ENCODE measurements around the gene BACE2. TPM values are rescaled to one million over a fixed set of nuclear protein-coding genes. Genes with fewer than 3 reads are reported as not detected.
"Not testable (repeated sequence)": the region's sequence is repeated elsewhere in the genome, so short reads cannot be mapped to it uniquely, and the experiment has no call there.

Gene BACE2
- total RNA-seq, 1 experiment from 2014 or later: not detected

- Histone ChIP-seq H3K4me1 (ENCODE audit: low read length) (no peaks in the 10 kb centered on the region), H3K4me3 (ENCODE audit: low read length) (no peak overlapping the region), H3K9me3 (ENCODE audit: low read length) (no peaks in the 10 kb centered on the region), H3K9me2 (replicated peaks; ENCODE audit: insufficient read depth, low read length) (no peaks in the 10 kb centered on the region), H4K20me1 (ENCODE audit: insufficient read depth, low read depth, low read length) (no peaks in the 10 kb centered on the region), H3K27ac (ENCODE audit: low read length) (no peak overlapping the region), H3K9ac (ENCODE audit: low read length) (no peak overlapping the region), H2AFZ (ENCODE audit: low read length) (no peak overlapping the region), H3K36me3 (ENCODE audit: insufficient read depth, low read length) (no peaks in the 10 kb centered on the region), H3K27me3 (ENCODE audit: low read length) (no peaks in the 10 kb centered on the region), H3K4me2 (ENCODE audit: low read depth, low read length, poor library complexity, severe bottlenecking) (no peak overlapping the region), H3K79me2 (ENCODE audit: low read length) (no peaks in the 10 kb centered on the region)
- no peak for DNase-seq
Observed at GRCh38 chr21:41254090-41254700, 86.2 kb downstream of the BACE2 start.

- H3K4me2 ChIP-seq (ENCODE audit: low read depth, low read length, poor library complexity, severe bottlenecking): no peak overlapping the region
- no peak overlapping the region for H3K27ac ChIP-seq (ENCODE audit: low read length)
- H3K4me1 ChIP-seq (ENCODE audit: low read length): no peaks in the 10 kb centered on the region
- no peak for DNase-seq
- H3K4me3 ChIP-seq (ENCODE audit: low read length): no peak overlapping the region
- no peaks in the 10 kb centered on the region for H3K79me2 ChIP-seq (ENCODE audit: low read length)
- H3K9me3 ChIP-seq (ENCODE audit: low read length): no peaks in the 10 kb centered on the region
- H3K36me3 ChIP-seq (ENCODE audit: insufficient read depth, low read length): no peaks in the 10 kb centered on the region
- no peaks in the 10 kb centered on the region for H4K20me1 ChIP-seq (ENCODE audit: insufficient read depth, low read depth, low read length)
- no peak overlapping the region for H3K9ac ChIP-seq (ENCODE audit: low read length)
- no peaks in the 10 kb centered on the region for H3K9me2 ChIP-seq (replicated peaks; ENCODE audit: insufficient read depth, low read length)
- no peaks in the 10 kb centered on the region for H3K27me3 ChIP-seq (ENCODE audit: low read length)
- no peak overlapping the region for H2AFZ ChIP-seq (ENCODE audit: low read length)
Observed at GRCh38 chr21:41255190-41255589, 87.2 kb downstream of the BACE2 start.

- H3K9me2 ChIP-seq (replicated peaks; ENCODE audit: insufficient read depth, low read length); H3K27ac ChIP-seq (ENCODE audit: low read length); H4K20me1 ChIP-seq (ENCODE audit: insufficient read depth, low read depth, low read length); H3K27me3 ChIP-seq (ENCODE audit: low read length); H3K4me3 ChIP-seq (ENCODE audit: low read length); H3K4me1 ChIP-seq (ENCODE audit: low read length); H3K36me3 ChIP-seq (ENCODE audit: insufficient read depth, low read length); DNase-seq; H3K9ac ChIP-seq (ENCODE audit: low read length); H3K4me2 ChIP-seq (ENCODE audit: low read depth, low read length, poor library complexity, severe bottlenecking); H3K9me3 ChIP-seq (ENCODE audit: low read length); H3K79me2 ChIP-seq (ENCODE audit: low read length); H2AFZ ChIP-seq (ENCODE audit: low read length): not testable (repeated sequence)
Observed at GRCh38 chr21:41256231-41256630, 88.3 kb downstream of the BACE2 start.

- no peak for DNase-seq
- no peaks in the 10 kb centered on the region for H3K36me3 ChIP-seq (ENCODE audit: insufficient read depth, low read length)
- H3K4me3 ChIP-seq (ENCODE audit: low read length): no peak overlapping the region
- H3K9me3 ChIP-seq (ENCODE audit: low read length): no peaks in the 10 kb centered on the region
- no peaks in the 10 kb centered on the region for H3K79me2 ChIP-seq (ENCODE audit: low read length)
- H3K9me2 ChIP-seq (replicated peaks; ENCODE audit: insufficient read depth, low read length): no peaks in the 10 kb centered on the region
- no peaks in the 10 kb centered on the region for H3K27me3 ChIP-seq (ENCODE audit: low read length)
- no peak overlapping the region for H3K4me2 ChIP-seq (ENCODE audit: low read depth, low read length, poor library complexity, severe bottlenecking)
- H3K9ac ChIP-seq (ENCODE audit: low read length): no peak overlapping the region
- H3K27ac ChIP-seq (ENCODE audit: low read length): no peak overlapping the region
- no peaks in the 10 kb centered on the region for H4K20me1 ChIP-seq (ENCODE audit: insufficient read depth, low read depth, low read length)
- H3K4me1 ChIP-seq (ENCODE audit: low read length): no peaks in the 10 kb centered on the region
- H2AFZ ChIP-seq (ENCODE audit: low read length): no peak overlapping the region
Observed at GRCh38 chr21:41256771-41257702, 89.1 kb downstream of the BACE2 start.

- H3K27me3 ChIP-seq (ENCODE audit: low read length): no peaks in the 10 kb centered on the region
- H3K9ac ChIP-seq (ENCODE audit: low read length): no peak overlapping the region
- H4K20me1 ChIP-seq (ENCODE audit: insufficient read depth, low read depth, low read length): no peaks in the 10 kb centered on the region
- no peak overlapping the region for H2AFZ ChIP-seq (ENCODE audit: low read length)
- no peaks in the 10 kb centered on the region for H3K36me3 ChIP-seq (ENCODE audit: insufficient read depth, low read length)
- no peaks in the 10 kb centered on the region for H3K9me3 ChIP-seq (ENCODE audit: low read length)
- no peak for DNase-seq
- H3K9me2 ChIP-seq (replicated peaks; ENCODE audit: insufficient read depth, low read length): no peaks in the 10 kb centered on the region
- no peak overlapping the region for H3K4me2 ChIP-seq (ENCODE audit: low read depth, low read length, poor library complexity, severe bottlenecking)
- no peak overlapping the region for H3K4me3 ChIP-seq (ENCODE audit: low read length)
- H3K27ac ChIP-seq (ENCODE audit: low read length): no peak overlapping the region
- no peaks in the 10 kb centered on the region for H3K79me2 ChIP-seq (ENCODE audit: low read length)
- no peaks in the 10 kb centered on the region for H3K4me1 ChIP-seq (ENCODE audit: low read length)
Observed at GRCh38 chr21:41258617-41259016, 90.7 kb downstream of the BACE2 start.

GRCh38 chr21:41260428-41260827 lies 92.5 kb downstream of the BACE2 start:
- no peak overlapping the region for H2AFZ ChIP-seq (ENCODE audit: low read length)
- H3K79me2 ChIP-seq (ENCODE audit: low read length): no peaks in the 10 kb centered on the region
- no peak overlapping the region for H3K27ac ChIP-seq (ENCODE audit: low read length)
- no peaks in the 10 kb centered on the region for H4K20me1 ChIP-seq (ENCODE audit: insufficient read depth, low read depth, low read length)
- no peak overlapping the region for H3K9ac ChIP-seq (ENCODE audit: low read length)
- no peak overlapping the region for H3K4me3 ChIP-seq (ENCODE audit: low read length)
- no peaks in the 10 kb centered on the region for H3K9me2 ChIP-seq (replicated peaks; ENCODE audit: insufficient read depth, low read length)
- no peaks in the 10 kb centered on the region for H3K4me1 ChIP-seq (ENCODE audit: low read length)
- no peak for DNase-seq
- H3K9me3 ChIP-seq (ENCODE audit: low read length): no peaks in the 10 kb centered on the region
- no peaks in the 10 kb centered on the region for H3K36me3 ChIP-seq (ENCODE audit: insufficient read depth, low read length)
- H3K4me2 ChIP-seq (ENCODE audit: low read depth, low read length, poor library complexity, severe bottlenecking): no peak overlapping the region
- H3K27me3 ChIP-seq (ENCODE audit: low read length): no peaks in the 10 kb centered on the region

- Histone ChIP-seq H3K9me3 (ENCODE audit: low read length) (no peaks in the 10 kb centered on the region), H3K4me3 (ENCODE audit: low read length) (no peak overlapping the region)
Observed at GRCh38 chr21:41267346-41267745, 99.4 kb downstream of the BACE2 start.

GRCh38 chr21:41269535-41269934 lies 101.6 kb downstream of the BACE2 start:
- Histone ChIP-seq H3K4me1 (ENCODE audit: low read length) (no peaks in the 10 kb centered on the region), H3K36me3 (ENCODE audit: insufficient read depth, low read length) (no peaks in the 10 kb centered on the region), H3K79me2 (ENCODE audit: low read length) (no peaks in the 10 kb centered on the region), H3K4me2 (ENCODE audit: low read depth, low read length, poor library complexity, severe bottlenecking) (no peak overlapping the region), H3K27ac (ENCODE audit: low read length) (no peak overlapping the region), H3K9me2 (replicated peaks; ENCODE audit: insufficient read depth, low read length) (no peaks in the 10 kb centered on the region), H3K4me3 (ENCODE audit: low read length) (no peak overlapping the region), H3K9me3 (ENCODE audit: low read length) (no peaks in the 10 kb centered on the region), H2AFZ (ENCODE audit: low read length) (no peak overlapping the region), H3K9ac (ENCODE audit: low read length) (no peak overlapping the region), H3K27me3 (ENCODE audit: low read length) (no peaks in the 10 kb centered on the region), H4K20me1 (ENCODE audit: insufficient read depth, low read depth, low read length) (no peaks in the 10 kb centered on the region)
- no peak for DNase-seq

More at GRCh38 chr21:41267346-41267745, 99.4 kb downstream of the BACE2 start:
- H3K27ac ChIP-seq (ENCODE audit: low read length): no peak overlapping the region
- no peaks in the 10 kb centered on the region for H4K20me1 ChIP-seq (ENCODE audit: insufficient read depth, low read depth, low read length)
- no peak overlapping the region for H2AFZ ChIP-seq (ENCODE audit: low read length)
- no peaks in the 10 kb centered on the region for H3K4me1 ChIP-seq (ENCODE audit: low read length)
- H3K9me2 ChIP-seq (replicated peaks; ENCODE audit: insufficient read depth, low read length): no peaks in the 10 kb centered on the region
- no peak overlapping the region for H3K4me2 ChIP-seq (ENCODE audit: low read depth, low read length, poor library complexity, severe bottlenecking)
- H3K9ac ChIP-seq (ENCODE audit: low read length): no peak overlapping the region
- no peak for DNase-seq
- no peaks in the 10 kb centered on the region for H3K79me2 ChIP-seq (ENCODE audit: low read length)
- H3K36me3 ChIP-seq (ENCODE audit: insufficient read depth, low read length): no peaks in the 10 kb centered on the region
- no peaks in the 10 kb centered on the region for H3K27me3 ChIP-seq (ENCODE audit: low read length)

Data from Karpas-422 (cell line).